Endothelial cell of umbilical vein (primary cell): ENCODE measurements around the gene SUSD6. TPM values are rescaled to one million over a fixed set of nuclear protein-coding genes. Genes with fewer than 3 reads are reported as not detected.

ENCODE experiments used
- BruUV-seq: library from RNA; stranded (reverse); fragments of 400-500 nt; replicated peaks from 2 replicates; lab custom pipeline; 2021; lab: Mats Ljungman, UMichigan
- CTCF ChIA-PET: fragments of 300-600, 350-600 bp; sonication (Branson Sonifier 250); formaldehyde crosslinking; loops from one replicate; lab custom pipeline; 2021; ENCODE audit warnings: antibody characterized with exemption, inconsistent platforms; lab: Charles Lee
- POLR2A ChIA-PET: fragments of 300-600, 350-600 bp; sonication (Branson Sonifier 250); formaldehyde crosslinking; loops from one replicate; lab custom pipeline; 2021; ENCODE audit warnings: antibody characterized with exemption, inconsistent platforms; lab: Charles Lee
- DNase-seq: peaks from one replicate; pipeline ENCODE4 v3.0.0-alpha.2; 2011; ENCODE audit warnings: low read depth, low spot score
- FAIRE-seq: peaks from 2 replicates; lab custom pipeline; 2011; peaks lifted over from hg19 to GRCh38; lab: Jason Lieb, UNC
- H2AFZ ChIP-seq: 2 replicates; pipeline ENCODE4 v1.6.0; 2012; ENCODE audit warnings: low read depth, low read length, control low read depth, inconsistent platforms
- H3K27ac ChIP-seq: 2 replicates; pipeline ENCODE4 v1.5.1; 2011; ENCODE audit warnings: low read depth, mild to moderate bottlenecking, control low read depth, low read length, moderate library complexity; ENCODE audit not compliant: insufficient read depth
- H3K27me3 ChIP-seq, 2 experiments: 2 replicates each; pipeline versions ENCODE4 v1.6.0 to v1.6.1; 2011; ENCODE audit warnings: low read length in 2 of 2, mixed read lengths in 1 of 2; ENCODE audit not compliant: control insufficient read depth in 2 of 2, insufficient read depth in 2 of 2
- H3K36me3 ChIP-seq, 2 experiments: 2 replicates in 1 of 2; 3 replicates in 1 of 2; pipeline ENCODE4 v1.5.1; 2011; ENCODE audit warnings: low read length in 2 of 2, mild to moderate bottlenecking in 1 of 2, moderate library complexity in 1 of 2; ENCODE audit not compliant: control insufficient read depth in 2 of 2, insufficient read depth in 2 of 2; ENCODE audit errors: extremely low read depth in 1 of 2
- H3K4me1 ChIP-seq: 3 replicates; pipeline ENCODE4 v1.5.1; 2011; ENCODE audit warnings: mild to moderate bottlenecking, low read length; ENCODE audit not compliant: control insufficient read depth, insufficient read depth; ENCODE audit errors: extremely low read depth
- H3K4me2 ChIP-seq: 2 replicates; pipeline ENCODE4 v1.6.1; 2011; ENCODE audit warnings: low read length, control low read depth, mixed read lengths; ENCODE audit not compliant: insufficient read depth
- H3K4me3 ChIP-seq, 3 experiments: fragments of 200-600 bp in 1 of 3; sonication (generic), shearing (Covaris generic) in 1 of 3; replicated peaks in 1 of 3; 2 replicates each; pipeline ENCODE4 v1.5.1; 2011 to 2016; ENCODE audit warnings: control low read depth in 3 of 3, low read length in 3 of 3, mild to moderate bottlenecking in 2 of 3, inconsistent platforms in 1 of 3, low read depth in 1 of 3, moderate library complexity in 1 of 3; ENCODE audit not compliant: insufficient read depth in 1 of 3
- H3K79me2 ChIP-seq: 2 replicates; pipeline ENCODE4 v1.6.0; 2012; ENCODE audit warnings: low read length, inconsistent platforms; ENCODE audit not compliant: control insufficient read depth, insufficient read depth
- H3K9ac ChIP-seq: replicated peaks from 2 replicates; pipeline ENCODE3; 2011; ENCODE audit warnings: low read length, control low read depth; ENCODE audit not compliant: insufficient read depth; ENCODE audit errors: extremely low read depth
- H3K9me1 ChIP-seq: replicated peaks from 3 replicates; pipeline ENCODE4 v1.6.0; 2011; ENCODE audit warnings: mild to moderate bottlenecking, low read length; ENCODE audit not compliant: control insufficient read depth, insufficient read depth; ENCODE audit errors: extremely low read depth
- H3K9me3 ChIP-seq: replicated peaks from 2 replicates; pipeline ENCODE4 v1.5.1; 2012; ENCODE audit warnings: low read length, inconsistent platforms; ENCODE audit not compliant: control insufficient read depth, insufficient read depth
- H4K20me1 ChIP-seq: replicated peaks from 2 replicates; pipeline ENCODE3; 2011; ENCODE audit warnings: mild to moderate bottlenecking, low read length; ENCODE audit not compliant: control insufficient read depth, insufficient read depth; ENCODE audit errors: extremely low read depth
- EZH2 ChIP-seq: IDR thresholded peaks from 2 replicates; pipeline ENCODE4 v1.6.1; 2012; ENCODE audit warnings: borderline replicate concordance, low read depth, mild to moderate bottlenecking, moderate library complexity, low read length, inconsistent platforms; ENCODE audit not compliant: severe bottlenecking
- FOS ChIP-seq: IDR thresholded peaks from 2 replicates; pipeline ENCODE4 v1.6.1; 2011; ENCODE audit warnings: mild to moderate bottlenecking, low read length, moderate library complexity, borderline replicate concordance; ENCODE audit not compliant: insufficient read depth
- GATA2 ChIP-seq: IDR thresholded peaks from 2 replicates; pipeline ENCODE4 v1.7.0; 2011; ENCODE audit warnings: low read depth, mild to moderate bottlenecking, moderate library complexity, mixed read lengths, low read length; ENCODE audit not compliant: insufficient read length, insufficient read depth
- JUN ChIP-seq: IDR thresholded peaks from 2 replicates; pipeline ENCODE4 v1.6.1; 2011; ENCODE audit warnings: borderline replicate concordance, low read depth; ENCODE audit not compliant: insufficient read length, insufficient read depth
- MYC ChIP-seq: IDR thresholded peaks from one replicate; pipeline ENCODE4 v1.6.1; 2011; ENCODE audit warnings: mild to moderate bottlenecking, low read depth, low read length
- POLR2A ChIP-seq: IDR thresholded peaks from 2 replicates; pipeline ENCODE4 v1.6.1; 2012; ENCODE audit warnings: low read depth, mild to moderate bottlenecking, control low read depth, low read length
- POLR2AphosphoS5 ChIP-seq: IDR thresholded peaks from 2 replicates; pipeline ENCODE4 v1.6.1; 2012; ENCODE audit warnings: low read depth, mild to moderate bottlenecking, control low read depth, low read length, moderate library complexity; ENCODE audit not compliant: insufficient read depth
- dilution Hi-C: fragments of 300-500 bp; cut with MboI; formaldehyde crosslinking; loops from one replicate; pipeline ENCODE4 v1.15.0; 2019; ENCODE audit warnings: low sequenced_read_pairs; ENCODE audit not compliant: extremely low pct_ligation_motif_present
- intact Hi-C: fragments of 100-400 bp; cut with micrococcal nuclease; formaldehyde crosslinking; loops from one replicate; pipeline ENCODE4 v1.10.0; 2022
- polyA plus RNA-seq, 4 experiments: library from polyadenylated mRNA; depleted of rRNA in 3 of 4; stranded (reverse) in 3 of 4; unstranded in 1 of 4; fragments of >200 nt; gene quantifications; 2 replicates each; pipeline versions ENCODE4 v1.2.1 to v1.2.3, GENCODE V29; 2011 to 2012; ENCODE audit warnings: missing spikeins in 1 of 4
- total RNA-seq: library from RNA; stranded (reverse); gene quantifications from 2 replicates; pipeline ENCODE4 v1.2.3, GENCODE V29; 2021
- TF ChIP-seq, protein P1 (sequence below): IDR thresholded peaks from 2 replicates; pipeline ENCODE4 v1.6.1; 2011; ENCODE audit not compliant: insufficient read depth, insufficient read length
- TF ChIP-seq, protein P2 (sequence below), 2 donors: IDR thresholded peaks; 1 replicate in 1 of 2; 2 replicates in 1 of 2; pipeline ENCODE4 v1.5.1; 2011; ENCODE audit warnings: low read length in 2 of 2, mild to moderate bottlenecking in 2 of 2, moderate library complexity in 2 of 2, control low read depth in 1 of 2, inconsistent platforms in 1 of 2, low read depth in 1 of 2; ENCODE audit not compliant: insufficient read depth in 1 of 2; ENCODE audit errors: extremely low read depth in 1 of 2

SUSD6 gene
- total and polyA plus RNA-seq, 2 donors (not counting 3 experiments of a cell fraction or from before 2014, with no cell fraction given) = 13.4 to 19.5 TPM

DNA sequence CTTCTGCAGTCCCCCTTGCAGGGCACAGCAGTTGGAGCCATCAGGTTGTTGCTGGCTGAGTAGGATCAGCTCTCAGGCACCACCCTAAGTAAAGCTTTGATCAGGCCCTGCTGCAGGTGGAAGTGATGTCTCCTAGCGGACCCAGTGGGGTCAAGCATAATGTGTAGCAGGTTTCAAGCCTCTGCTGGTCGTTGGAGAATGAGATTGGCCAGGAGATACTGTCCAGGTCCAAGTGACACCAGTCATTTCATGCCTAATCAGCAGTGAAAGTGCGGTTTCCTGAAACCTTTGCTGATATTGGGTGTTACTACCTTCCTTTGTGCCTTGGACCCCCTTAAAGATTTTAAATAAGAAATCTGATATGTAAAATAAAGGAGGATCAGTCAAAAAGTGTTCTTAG, 72.6 kb downstream of the SUSD6 start:
- FAIRE-seq (no peak), DNase-seq (no peak)
- H3K27ac ChIP-seq = no peak overlapping the region
- H3K79me2 ChIP-seq = no peaks in the 10 kb centered on the region
- no peak overlapping the region for H3K4me2 ChIP-seq
- no peaks in the 10 kb centered on the region for H3K27me3 ChIP-seq
- H2AFZ ChIP-seq = no peak overlapping the region
- H4K20me1 ChIP-seq = peaks cover 3% of the 10 kb centered on the region
- no peaks in the 10 kb centered on the region for H3K9me1 ChIP-seq
- no TSS peak for BruUV-seq
- no peak overlapping the region for H3K4me3 ChIP-seq
- intact Hi-C loops = loop anchor here (5.0 kb wide), 1 partner anchor 57 kb away; no protein-coding TSS in a partner anchor
- no peaks in the 10 kb centered on the region for H3K4me1 ChIP-seq
- H3K9ac ChIP-seq = no peak overlapping the region
- ChIA-PET POLR2A (no interaction called here), CTCF (interaction anchor here (1.2 to 1.6 kb wide), 2 partner anchors 8 to 71 kb away, joined by 4 read pairs; no protein-coding TSS in a partner anchor)
- dilution Hi-C loops = no loop called here
- H3K36me3 ChIP-seq = no peaks in the 10 kb centered on the region
- TF ChIP-seq POLR2AphosphoS5 (no peak), JUN (no peak), FOS (no peak), POLR2A (no peak), GATA2 (no peak), MYC (no peak), EZH2 (no peak)
- TF ChIP-seq, protein P1, sequence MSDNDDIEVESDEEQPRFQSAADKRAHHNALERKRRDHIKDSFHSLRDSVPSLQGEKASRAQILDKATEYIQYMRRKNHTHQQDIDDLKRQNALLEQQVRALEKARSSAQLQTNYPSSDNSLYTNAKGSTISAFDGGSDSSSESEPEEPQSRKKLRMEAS = no peak
- TF ChIP-seq, protein P2, sequence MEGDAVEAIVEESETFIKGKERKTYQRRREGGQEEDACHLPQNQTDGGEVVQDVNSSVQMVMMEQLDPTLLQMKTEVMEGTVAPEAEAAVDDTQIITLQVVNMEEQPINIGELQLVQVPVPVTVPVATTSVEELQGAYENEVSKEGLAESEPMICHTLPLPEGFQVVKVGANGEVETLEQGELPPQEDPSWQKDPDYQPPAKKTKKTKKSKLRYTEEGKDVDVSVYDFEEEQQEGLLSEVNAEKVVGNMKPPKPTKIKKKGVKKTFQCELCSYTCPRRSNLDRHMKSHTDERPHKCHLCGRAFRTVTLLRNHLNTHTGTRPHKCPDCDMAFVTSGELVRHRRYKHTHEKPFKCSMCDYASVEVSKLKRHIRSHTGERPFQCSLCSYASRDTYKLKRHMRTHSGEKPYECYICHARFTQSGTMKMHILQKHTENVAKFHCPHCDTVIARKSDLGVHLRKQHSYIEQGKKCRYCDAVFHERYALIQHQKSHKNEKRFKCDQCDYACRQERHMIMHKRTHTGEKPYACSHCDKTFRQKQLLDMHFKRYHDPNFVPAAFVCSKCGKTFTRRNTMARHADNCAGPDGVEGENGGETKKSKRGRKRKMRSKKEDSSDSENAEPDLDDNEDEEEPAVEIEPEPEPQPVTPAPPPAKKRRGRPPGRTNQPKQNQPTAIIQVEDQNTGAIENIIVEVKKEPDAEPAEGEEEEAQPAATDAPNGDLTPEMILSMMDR (IDR thresholded peaks at IDR 0.05; ENCODE audit: extremely low read depth in 1 of 2, insufficient read depth in 1 of 2, low read depth in 1 of 2, low read length in 2 of 2) = no peak
- H3K9me3 ChIP-seq = no peaks in the 10 kb centered on the region
